ENCODE measurements around the gene DSCAML1. TPM values are rescaled to one million over a fixed set of nuclear protein-coding genes. Genes with fewer than 3 reads are reported as not detected.
"Not testable (repeated sequence)": the region's sequence is repeated elsewhere in the genome, so short reads cannot be mapped to it uniquely, and the experiment has no call there.

The DSCAML1 gene
- total RNA-seq, 1 donor from 2014 or later: 0.16 TPM

- Mint-ChIP-seq H3K4me1 (ENCODE audit: low read depth, unreplicated experiment) (peaks cover 12% of the 10 kb centered on the region), H3K36me3 (ENCODE audit: low read depth, unreplicated experiment) (no peaks in the 10 kb centered on the region), H3K27me3 (ENCODE audit: low read depth, unreplicated experiment) (peaks cover 40% of the 10 kb centered on the region), H3K4me3 (ENCODE audit: unreplicated experiment) (no peak overlapping the region), H3K9me3 (ENCODE audit: unreplicated experiment) (peaks cover 4% of the 10 kb centered on the region), H3K27ac (ENCODE audit: unreplicated experiment) (no peak overlapping the region)
- DNase-seq (ENCODE audit: low read depth) (no peak), FAIRE-seq (no peak)
- H3K9ac ChIP-seq (ENCODE audit: low read length): no peak overlapping the region
- H3K4me1 ChIP-seq (ENCODE audit: insufficient read depth, low read length): no peaks in the 10 kb centered on the region
- no peak for TF ChIP-seq CTCF (IDR thresholded peaks at IDR 0.05; ENCODE audit: insufficient read depth, low read depth, low read length)
- TF ChIP-seq EZH2 (IDR thresholded peaks at IDR 0.05; ENCODE audit: insufficient read depth, low read length): no peak
- peaks cover 4% of the 10 kb centered on the region for H3K27me3 ChIP-seq (ENCODE audit: insufficient read depth, low read length)
- H4K20me1 ChIP-seq (ENCODE audit: insufficient read depth, low read length): no peaks in the 10 kb centered on the region
- no peaks in the 10 kb centered on the region for H3K79me2 ChIP-seq (ENCODE audit: insufficient read depth, low read length)
- H3K4me2 ChIP-seq (ENCODE audit: low read length): no peak overlapping the region
- H3K4me3 ChIP-seq (ENCODE audit: insufficient read depth, low read depth, low read length): no peak overlapping the region
- H3K36me3 ChIP-seq (ENCODE audit: insufficient read depth, low read length): no peaks in the 10 kb centered on the region
- no peaks in the 10 kb centered on the region for H3K9me3 ChIP-seq (ENCODE audit: insufficient read depth, low read depth, low read length)
- H2AFZ ChIP-seq (ENCODE audit: low read depth, low read length): no peak overlapping the region
- no peak overlapping the region for H3K27ac ChIP-seq (ENCODE audit: low read depth, low read length)
Observed at GRCh38 chr11:117457835-117458234, 339.2 kb downstream of the DSCAML1 start.

GRCh38 chr11:117457031-117457785, 339.8 kb downstream of the DSCAML1 start:
- Histone ChIP-seq H3K79me2 (ENCODE audit: insufficient read depth, low read length) (no peaks in the 10 kb centered on the region), H3K4me1 (ENCODE audit: insufficient read depth, low read length) (no peaks in the 10 kb centered on the region), H3K4me2 (ENCODE audit: low read length) (no peak overlapping the region), H3K9ac (ENCODE audit: low read length) (no peak overlapping the region), H3K36me3 (ENCODE audit: insufficient read depth, low read length) (no peaks in the 10 kb centered on the region), H2AFZ (ENCODE audit: low read depth, low read length) (no peak overlapping the region), H3K4me3 (ENCODE audit: insufficient read depth, low read depth, low read length) (no peak overlapping the region), H4K20me1 (ENCODE audit: insufficient read depth, low read length) (no peaks in the 10 kb centered on the region), H3K27ac (ENCODE audit: low read depth, low read length) (no peak overlapping the region), H3K27me3 (ENCODE audit: insufficient read depth, low read length) (peaks cover 4% of the 10 kb centered on the region), H3K9me3 (ENCODE audit: insufficient read depth, low read depth, low read length) (no peaks in the 10 kb centered on the region)
- H3K4me3 Mint-ChIP-seq (ENCODE audit: unreplicated experiment): no peak overlapping the region
- TF ChIP-seq EZH2 (IDR thresholded peaks at IDR 0.05; ENCODE audit: insufficient read depth, low read length) (no peak), CTCF (IDR thresholded peaks at IDR 0.05; ENCODE audit: insufficient read depth, low read depth, low read length) (no peak)
- H3K9me3 Mint-ChIP-seq (ENCODE audit: unreplicated experiment): peaks cover 4% of the 10 kb centered on the region
- peaks cover 36% of the 10 kb centered on the region for H3K27me3 Mint-ChIP-seq (ENCODE audit: low read depth, unreplicated experiment)
- H3K4me1 Mint-ChIP-seq (ENCODE audit: low read depth, unreplicated experiment): peaks cover 12% of the 10 kb centered on the region
- FAIRE-seq (no peak), DNase-seq (ENCODE audit: low read depth) (no peak)
- no peaks in the 10 kb centered on the region for H3K36me3 Mint-ChIP-seq (ENCODE audit: low read depth, unreplicated experiment)
- H3K27ac Mint-ChIP-seq (ENCODE audit: unreplicated experiment): no peak overlapping the region

- H3K27me3 Mint-ChIP-seq (ENCODE audit: low read depth, unreplicated experiment): peaks cover 37% of the 10 kb centered on the region
- H3K27ac ChIP-seq (ENCODE audit: low read depth, low read length); H3K27ac Mint-ChIP-seq (ENCODE audit: unreplicated experiment); H3K4me1 ChIP-seq (ENCODE audit: insufficient read depth, low read length); H3K36me3 ChIP-seq (ENCODE audit: insufficient read depth, low read length); H3K9me3 ChIP-seq (ENCODE audit: insufficient read depth, low read depth, low read length); H4K20me1 ChIP-seq (ENCODE audit: insufficient read depth, low read length); H3K4me3 Mint-ChIP-seq (ENCODE audit: unreplicated experiment); H2AFZ ChIP-seq (ENCODE audit: low read depth, low read length); H3K27me3 ChIP-seq (ENCODE audit: insufficient read depth, low read length); H3K36me3 Mint-ChIP-seq (ENCODE audit: low read depth, unreplicated experiment); H3K9ac ChIP-seq (ENCODE audit: low read length); FAIRE-seq; H3K9me3 Mint-ChIP-seq (ENCODE audit: unreplicated experiment); H3K4me2 ChIP-seq (ENCODE audit: low read length); DNase-seq (ENCODE audit: low read depth); H3K4me3 ChIP-seq (ENCODE audit: insufficient read depth, low read depth, low read length); H3K79me2 ChIP-seq (ENCODE audit: insufficient read depth, low read length): not testable (repeated sequence)
- peaks cover 12% of the 10 kb centered on the region for H3K4me1 Mint-ChIP-seq (ENCODE audit: low read depth, unreplicated experiment)
Observed at GRCh38 chr11:117456721-117457029, 340.3 kb downstream of the DSCAML1 start.
